HL-60 (cell line): ENCODE data around the gene LRRC71.

ENCODE experiments used
- CTCF ChIP-seq: IDR thresholded peaks from one replicate; pipeline ENCODE4 v1.5.1; 2011; ENCODE audit warnings: low read length, control low read depth, inconsistent platforms; ENCODE audit not compliant: insufficient read depth
- SPI1 ChIP-seq: IDR thresholded peaks from 2 replicates; pipeline ENCODE4 v1.6.1; 2012; ENCODE audit warnings: low read depth, mild to moderate bottlenecking, borderline replicate concordance

- TF ChIP-seq CTCF, result no peak
- no peak for TF ChIP-seq SPI1
Observed at GRCh38 chr1:156894711-156895454, 25.5 kb upstream of the LRRC71 start.
